HUES64 (cell line): ENCODE results near the gene ABTB1.

Experiments
- H3K27ac ChIP-seq: 2 replicates; pipeline ENCODE4 v1.7.0; 2013; ENCODE audit warnings: low read depth, low read length, inconsistent platforms
- H3K27me3 ChIP-seq: 2 replicates; pipeline ENCODE4 v1.6.1; 2013; ENCODE audit warnings: mild to moderate bottlenecking, low read length; ENCODE audit not compliant: insufficient read depth
- H3K36me3 ChIP-seq: 2 replicates; pipeline ENCODE4 v1.6.1; 2013; ENCODE audit warnings: mild to moderate bottlenecking, low read length; ENCODE audit not compliant: insufficient read depth
- H3K4me1 ChIP-seq: 2 replicates; pipeline ENCODE4 v1.6.1; 2013; ENCODE audit warnings: mild to moderate bottlenecking, low read length, moderate library complexity; ENCODE audit not compliant: insufficient read depth
- H3K4me3 ChIP-seq: 2 replicates; pipeline ENCODE4 v1.5.1; 2013; ENCODE audit warnings: mild to moderate bottlenecking, low read length, moderate library complexity
- H3K9ac ChIP-seq: 2 replicates; pipeline ENCODE4 v1.6.1; 2013; ENCODE audit warnings: mild to moderate bottlenecking, low read depth, low read length
- H3K9me3 ChIP-seq: 2 replicates; pipeline ENCODE4 v1.6.1; 2013; ENCODE audit warnings: low read depth, low read length; ENCODE audit not compliant: insufficient read depth
- WGBS: fragments of 150-250, 120-280 bp; methylation state at CpG from one replicate; pipeline ENCODE4 v1.1.7; 2013; ENCODE audit warnings: missing lambda C conversion rate; 5-methylcytosine and 5-hydroxymethylcytosine counted together

Gene ABTB1

DNA sequence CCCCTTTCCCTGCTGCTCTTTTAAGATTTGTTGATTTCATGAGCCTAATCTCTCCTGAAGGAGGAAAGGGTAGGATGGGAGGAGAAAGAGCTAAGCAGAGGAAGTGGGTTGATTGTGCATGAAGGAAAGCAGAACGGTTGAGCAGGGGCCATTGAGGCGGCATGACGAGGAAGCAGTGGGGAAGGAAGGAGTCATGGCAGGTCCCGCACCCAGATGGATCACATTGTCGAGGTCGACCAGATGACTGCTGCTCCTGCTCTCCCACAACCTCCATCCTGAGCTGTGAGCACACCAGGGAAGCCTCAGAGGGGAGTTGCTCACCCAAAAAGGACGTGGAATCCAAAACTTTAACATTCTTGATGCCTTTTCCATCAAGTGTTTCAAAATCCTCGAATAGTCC, 42.8 kb downstream of the ABTB1 start:
- 86% methylated on average over 8 of the region's 8 CpGs for WGBS
- Histone ChIP-seq H3K9ac (no peak overlapping the region), H3K4me1 (peaks cover 10% of the 10 kb centered on the region; the same call in 1 of the 2 replicates), H3K36me3 (no peaks in the 10 kb centered on the region), H3K9me3 (no peaks in the 10 kb centered on the region), H3K27ac (no peak overlapping the region), H3K4me3 (no peak overlapping the region), H3K27me3 (no peaks in the 10 kb centered on the region)

DNA sequence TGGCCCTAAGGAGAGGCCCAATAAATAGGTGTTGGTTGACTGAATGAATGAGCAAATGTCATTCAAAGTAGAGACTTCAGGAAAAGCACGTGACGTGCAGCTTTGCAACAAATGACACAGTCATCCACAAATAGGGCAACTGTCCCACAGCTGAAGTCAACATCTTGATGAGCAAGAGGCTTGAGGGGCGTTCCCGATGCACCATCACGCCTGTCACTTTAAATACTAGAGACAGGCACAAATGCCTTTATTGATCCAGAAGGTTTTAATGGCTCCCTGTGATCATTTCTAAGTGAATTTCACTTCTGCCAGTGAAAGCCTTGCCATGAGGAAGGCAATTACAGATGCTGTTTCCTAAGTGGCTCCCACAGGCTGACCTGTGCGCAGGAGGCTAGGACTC, 43.6 kb downstream of the ABTB1 start:
- H3K4me3 ChIP-seq = no peak overlapping the region
- H3K4me1 ChIP-seq = 0 out of 2 replicates have a peak, but pooled peaks cover 7% of the 10 kb centered on the region
- 98% methylated on average over 6 of the region's 6 CpGs for WGBS
- no peak overlapping the region for H3K27ac ChIP-seq
- H3K9me3 ChIP-seq = no peaks in the 10 kb centered on the region
- no peaks in the 10 kb centered on the region for H3K36me3 ChIP-seq
- no peak overlapping the region for H3K9ac ChIP-seq
- H3K27me3 ChIP-seq = no peaks in the 10 kb centered on the region

DNA sequence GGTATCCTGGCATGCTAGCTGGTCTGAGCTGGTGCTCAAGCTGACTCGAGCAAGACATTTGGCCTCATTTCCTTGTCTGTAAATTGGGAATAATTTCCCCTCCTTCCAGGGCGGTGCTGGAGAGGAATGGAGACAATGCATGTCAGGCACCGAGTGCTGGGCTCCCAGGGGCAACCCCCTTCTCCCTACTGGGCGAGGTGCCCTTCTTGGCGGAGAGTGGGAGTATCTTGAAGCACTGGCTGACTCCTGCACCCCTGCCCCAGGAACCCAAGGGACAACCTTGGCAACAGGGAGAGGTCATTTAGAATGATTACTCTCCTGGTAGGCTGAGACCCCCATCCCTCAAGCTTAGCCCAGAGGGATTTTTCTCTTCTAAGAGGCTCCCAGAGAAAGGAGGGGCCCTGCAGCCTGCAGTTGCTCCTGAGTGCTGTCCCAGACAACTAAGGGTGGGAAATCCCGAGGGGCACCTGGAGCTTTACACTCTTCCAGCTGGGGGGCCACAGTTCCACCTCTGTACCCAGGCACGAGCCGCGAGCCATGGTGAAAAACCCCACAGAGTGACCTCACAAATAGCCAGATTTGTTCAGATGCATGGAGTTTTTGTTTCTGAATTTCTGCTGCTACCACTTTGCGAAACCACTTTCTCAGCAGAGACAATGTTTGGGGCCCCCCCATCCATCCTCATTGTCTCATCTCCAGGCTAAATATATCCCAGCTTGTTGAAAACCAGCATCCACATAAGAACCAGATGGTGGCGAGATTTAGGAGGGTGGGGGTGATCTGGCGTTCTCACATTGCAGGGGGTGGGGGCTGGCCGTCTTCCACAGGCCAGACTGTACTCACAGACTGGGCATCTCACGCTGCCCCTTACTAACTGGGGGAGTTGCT, 44.8 kb downstream of the ABTB1 start:
- Histone ChIP-seq H3K4me3 (no peak overlapping the region), H3K9me3 (no peaks in the 10 kb centered on the region), H3K27ac (no peak overlapping the region), H3K36me3 (no peaks in the 10 kb centered on the region), H3K4me1 (peaks cover 13% of the 10 kb centered on the region), H3K27me3 (no peaks in the 10 kb centered on the region), H3K9ac (no peak overlapping the region)
- WGBS = 86% methylated on average over 14 of the region's 14 CpGs

DNA sequence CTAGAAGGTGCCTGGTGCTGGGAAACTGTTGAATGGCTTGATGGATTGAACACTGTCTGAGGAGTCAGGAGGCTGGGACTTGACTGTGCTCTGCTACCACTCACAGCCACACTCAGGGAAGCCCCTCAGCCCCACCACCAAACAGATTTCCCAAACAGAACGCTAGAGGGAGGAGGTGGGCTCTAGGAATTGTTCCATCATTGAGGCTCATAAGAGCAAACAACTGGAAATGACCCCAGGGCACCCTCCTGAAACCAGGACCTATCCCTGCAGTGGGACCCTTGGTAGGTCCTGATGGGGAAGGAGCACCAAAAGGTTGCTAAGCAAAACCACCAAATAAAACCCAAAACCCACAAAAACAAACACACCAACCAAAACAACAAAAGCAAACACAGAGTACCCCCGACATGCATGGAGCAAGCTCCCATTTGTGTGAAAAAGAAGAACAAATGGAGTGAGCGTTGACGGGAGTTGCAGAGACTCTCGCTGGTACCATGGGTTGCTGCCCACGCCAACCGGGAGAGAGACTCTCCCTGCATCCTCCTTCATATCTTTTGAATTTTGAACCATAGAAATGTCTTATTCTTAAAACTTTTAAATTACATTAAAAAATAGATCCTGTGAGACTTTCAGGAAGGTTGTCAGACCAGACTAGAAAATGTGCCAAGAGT, 45.6 kb downstream of the ABTB1 start:
- Histone ChIP-seq H3K4me3 (no peak overlapping the region), H3K27me3 (no peaks in the 10 kb centered on the region), H3K36me3 (no peaks in the 10 kb centered on the region), H3K9ac (no peak overlapping the region), H3K27ac (no peak overlapping the region), H3K9me3 (no peaks in the 10 kb centered on the region), H3K4me1 (peaks cover 21% of the 10 kb centered on the region)
- 91% methylated on average over 7 of the region's 7 CpGs for WGBS

DNA sequence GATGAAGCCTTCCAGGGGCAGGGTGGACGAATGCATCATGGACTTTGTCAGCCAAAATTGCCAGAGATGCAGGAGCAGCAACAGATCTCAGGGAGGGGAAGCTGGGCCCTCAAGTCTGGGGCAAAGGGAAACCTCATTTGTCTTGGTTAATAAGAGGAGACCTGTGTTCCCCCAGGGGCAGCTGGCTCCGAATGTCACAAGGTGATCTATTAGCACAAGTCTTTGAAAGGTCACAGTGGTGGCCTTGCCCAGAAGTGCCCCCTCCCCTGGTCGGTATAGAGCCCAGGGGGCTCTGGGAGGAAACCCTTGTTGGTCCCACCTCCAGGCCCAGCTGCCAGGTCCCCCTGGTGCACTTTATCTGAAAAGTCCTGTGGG, 46.2 kb downstream of the ABTB1 start:
- 81% methylated on average over 3 of the region's 3 CpGs for WGBS
- H3K4me3 ChIP-seq = no peak overlapping the region
- no peak overlapping the region for H3K27ac ChIP-seq
- H3K4me1 ChIP-seq = peaks cover 19% of the 10 kb centered on the region
- no peak overlapping the region for H3K9ac ChIP-seq
- no peaks in the 10 kb centered on the region for H3K9me3 ChIP-seq
- H3K36me3 ChIP-seq = no peaks in the 10 kb centered on the region
- no peaks in the 10 kb centered on the region for H3K27me3 ChIP-seq

DNA sequence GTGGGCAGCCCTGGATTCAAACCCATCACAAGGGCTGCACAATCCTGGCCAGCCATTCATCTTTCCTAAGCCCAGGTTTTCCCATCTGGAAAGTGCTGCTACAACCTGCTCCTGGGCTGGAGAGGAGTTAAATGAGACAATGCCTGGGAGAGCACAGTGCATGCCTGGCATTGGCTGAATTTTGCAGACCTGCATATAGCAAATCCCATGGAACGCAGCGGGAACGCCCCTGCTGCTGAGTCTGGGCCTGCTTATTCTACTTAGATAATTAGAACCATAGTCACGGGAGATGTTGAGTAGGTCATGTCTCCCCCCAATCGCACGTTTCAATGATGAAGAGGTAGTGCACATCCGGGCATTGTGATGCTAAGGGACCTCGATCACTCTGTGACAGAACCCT, 46.6 kb downstream of the ABTB1 start:
- Histone ChIP-seq H3K27me3 (no peaks in the 10 kb centered on the region), H3K9me3 (no peaks in the 10 kb centered on the region), H3K4me3 (no peak overlapping the region), H3K9ac (no peak overlapping the region), H3K27ac (no peak overlapping the region), H3K36me3 (no peaks in the 10 kb centered on the region), H3K4me1 (peaks cover 16% of the 10 kb centered on the region)
- 92% methylated on average over 8 of the region's 8 CpGs for WGBS

DNA sequence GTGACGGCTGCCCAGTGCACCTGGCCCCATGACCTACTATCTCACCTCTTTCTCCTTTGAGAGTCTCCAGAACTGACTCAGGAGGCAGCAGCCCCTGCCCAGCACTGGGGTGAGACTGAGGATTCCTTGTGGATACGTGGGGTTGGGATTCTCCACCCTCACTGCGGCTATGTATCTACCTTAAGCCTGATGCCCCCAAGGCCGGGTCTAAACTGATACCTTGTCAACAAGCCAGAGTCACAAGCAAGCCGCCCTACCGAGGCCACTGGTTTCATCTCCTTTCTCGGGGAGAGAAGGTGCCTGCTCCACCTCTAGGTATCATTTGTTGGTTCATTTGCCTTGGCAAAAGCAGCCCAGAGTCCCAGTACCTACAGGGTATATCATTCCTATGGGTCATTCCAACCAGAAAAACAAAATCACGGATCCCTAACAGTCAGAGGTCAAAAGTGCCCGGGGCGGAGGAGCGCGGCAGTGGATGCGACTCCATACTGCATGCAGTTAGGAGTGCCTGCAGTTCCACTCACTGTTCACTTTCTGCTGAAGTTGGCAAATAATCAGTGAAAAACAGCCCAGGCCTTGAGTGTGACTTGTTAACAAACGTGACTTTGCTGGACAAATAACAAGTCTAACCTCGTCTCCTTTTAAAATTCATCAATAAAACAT, 47.5 kb downstream of the ABTB1 start:
- Histone ChIP-seq H3K4me1 (peaks cover 16% of the 10 kb centered on the region), H3K9me3 (no peaks in the 10 kb centered on the region), H3K36me3 (no peaks in the 10 kb centered on the region), H3K4me3 (no peak overlapping the region), H3K27ac (no peak overlapping the region), H3K9ac (no peak overlapping the region), H3K27me3 (no peaks in the 10 kb centered on the region)
- WGBS = 95% methylated on average over 15 of the region's 15 CpGs

DNA sequence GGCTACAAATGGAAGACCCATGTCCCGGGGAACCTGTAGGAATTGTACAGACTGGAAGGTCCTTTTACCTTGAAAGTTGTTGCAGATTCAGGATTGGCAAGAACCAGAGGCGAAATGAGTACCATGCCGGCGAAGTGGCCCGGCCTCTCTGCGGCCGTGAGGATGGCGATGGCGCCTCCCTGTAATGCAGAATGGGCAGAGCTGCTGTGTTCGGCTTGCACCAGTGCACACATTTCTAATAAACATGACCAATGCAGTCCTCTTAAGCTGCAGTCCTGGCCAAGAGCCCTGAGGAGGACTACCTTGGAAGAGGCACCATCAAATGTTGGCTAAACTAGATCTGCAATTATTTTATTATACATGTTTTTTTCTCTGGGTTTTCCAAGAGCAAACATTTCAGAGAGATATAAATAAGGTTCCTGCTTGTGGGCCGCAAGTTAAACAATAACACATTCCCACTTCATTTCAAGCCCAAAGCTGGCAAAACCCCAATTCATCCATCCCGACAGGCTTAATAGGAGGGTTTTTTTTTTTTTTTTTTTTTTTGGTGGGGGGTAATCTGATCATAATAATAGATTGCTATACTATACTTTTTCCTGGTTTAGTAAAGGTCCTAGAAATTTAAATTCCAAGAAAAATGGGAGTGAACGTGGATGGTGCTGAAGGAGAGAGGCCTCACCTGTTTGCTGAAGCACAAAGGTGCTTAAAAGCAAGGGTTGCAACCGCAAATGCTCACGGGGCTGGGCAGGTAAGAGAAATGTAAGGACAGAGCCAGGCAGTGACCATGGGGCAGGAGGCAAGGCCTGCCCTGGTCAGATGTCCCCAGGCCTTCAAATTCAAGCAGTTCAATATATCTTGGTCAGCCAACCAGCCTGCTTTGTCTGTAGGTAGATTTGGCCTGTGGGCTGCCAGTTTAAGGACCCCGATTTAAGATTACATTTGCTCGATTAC, 48.5 kb downstream of the ABTB1 start:
- no peak overlapping the region for H3K27ac ChIP-seq
- no peaks in the 10 kb centered on the region for H3K36me3 ChIP-seq
- peaks cover 16% of the 10 kb centered on the region for H3K4me1 ChIP-seq
- H3K27me3 ChIP-seq = no peaks in the 10 kb centered on the region
- no peaks in the 10 kb centered on the region for H3K9me3 ChIP-seq
- H3K4me3 ChIP-seq = no peak overlapping the region
- no peak overlapping the region for H3K9ac ChIP-seq
- WGBS = 95% methylated on average over 14 of the region's 17 CpGs

DNA sequence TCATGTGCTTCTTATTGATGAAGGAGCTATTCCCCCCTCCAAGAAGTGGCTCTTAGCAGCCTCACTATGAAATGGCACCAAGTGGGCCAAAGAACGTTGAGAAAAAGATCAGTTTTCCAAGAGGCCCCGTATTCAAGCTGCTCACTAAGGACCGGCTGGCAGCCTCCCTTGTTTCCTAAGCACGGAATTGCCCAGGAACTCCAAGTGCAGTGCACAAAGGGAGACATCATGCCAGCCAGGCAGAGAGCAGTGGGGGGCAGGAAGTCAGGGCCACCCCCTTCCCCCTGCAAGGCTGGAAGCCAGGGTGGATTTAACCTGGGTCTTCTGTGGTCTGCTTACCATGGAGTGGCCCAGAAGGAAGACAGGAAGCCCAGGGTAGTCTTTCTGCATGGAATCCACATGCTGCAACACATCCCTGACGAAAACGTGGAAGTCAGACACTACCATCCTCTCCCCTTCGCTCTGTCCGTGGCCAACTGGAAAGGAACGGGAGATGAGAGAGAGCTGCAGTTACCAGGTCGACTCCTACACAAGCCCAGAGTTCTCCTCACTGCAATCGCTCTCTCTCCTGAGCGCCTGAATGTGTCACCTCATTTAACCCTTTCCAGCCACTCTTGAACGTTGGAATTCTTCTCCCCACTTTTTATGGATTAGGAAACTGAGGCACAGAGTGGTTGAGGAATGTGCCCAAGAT, 49.5 kb downstream of the ABTB1 start:
- Histone ChIP-seq H3K4me1 (peaks cover 16% of the 10 kb centered on the region), H3K9ac (no peak overlapping the region), H3K27ac (no peak overlapping the region), H3K9me3 (no peaks in the 10 kb centered on the region), H3K36me3 (no peaks in the 10 kb centered on the region), H3K27me3 (no peaks in the 10 kb centered on the region), H3K4me3 (no peak overlapping the region)
- 76% methylated on average over 13 of the region's 13 CpGs for WGBS

DNA sequence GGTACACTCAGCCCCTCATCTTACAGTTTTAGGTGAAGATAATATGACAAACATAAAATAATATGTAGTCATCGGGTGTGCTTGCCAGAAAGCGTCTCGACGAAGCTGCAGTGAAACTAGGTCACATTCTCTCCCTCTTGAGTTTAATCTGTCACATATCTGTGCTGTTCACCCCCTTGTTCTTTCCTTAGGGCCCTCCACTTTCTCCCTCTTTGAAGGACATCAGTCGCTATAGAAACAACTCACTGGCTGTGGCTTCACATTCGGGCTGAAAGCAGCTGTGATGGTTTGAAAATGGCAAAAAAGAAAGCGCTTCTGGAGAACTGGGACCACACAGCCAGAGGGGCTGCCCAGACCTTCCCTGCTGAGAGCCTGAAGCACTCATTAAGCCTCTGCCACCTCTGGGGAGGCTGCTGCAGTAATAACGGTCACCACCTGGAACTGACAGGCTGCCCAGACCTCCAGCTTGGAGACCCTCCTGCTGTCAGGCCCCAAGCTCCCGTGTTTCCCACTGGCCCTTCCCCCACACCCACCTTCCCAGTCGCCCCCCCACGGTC, 50.3 kb downstream of the ABTB1 start:
- Histone ChIP-seq H3K9ac (no peak overlapping the region), H3K27me3 (no peaks in the 10 kb centered on the region), H3K9me3 (no peaks in the 10 kb centered on the region), H3K4me1 (peaks cover 16% of the 10 kb centered on the region), H3K27ac (no peak overlapping the region), H3K36me3 (no peaks in the 10 kb centered on the region), H3K4me3 (no peak overlapping the region)
- WGBS = 62% methylated on average over 11 of the region's 11 CpGs
